ENCODE measurements around the gene TBC1D5.

DNA sequence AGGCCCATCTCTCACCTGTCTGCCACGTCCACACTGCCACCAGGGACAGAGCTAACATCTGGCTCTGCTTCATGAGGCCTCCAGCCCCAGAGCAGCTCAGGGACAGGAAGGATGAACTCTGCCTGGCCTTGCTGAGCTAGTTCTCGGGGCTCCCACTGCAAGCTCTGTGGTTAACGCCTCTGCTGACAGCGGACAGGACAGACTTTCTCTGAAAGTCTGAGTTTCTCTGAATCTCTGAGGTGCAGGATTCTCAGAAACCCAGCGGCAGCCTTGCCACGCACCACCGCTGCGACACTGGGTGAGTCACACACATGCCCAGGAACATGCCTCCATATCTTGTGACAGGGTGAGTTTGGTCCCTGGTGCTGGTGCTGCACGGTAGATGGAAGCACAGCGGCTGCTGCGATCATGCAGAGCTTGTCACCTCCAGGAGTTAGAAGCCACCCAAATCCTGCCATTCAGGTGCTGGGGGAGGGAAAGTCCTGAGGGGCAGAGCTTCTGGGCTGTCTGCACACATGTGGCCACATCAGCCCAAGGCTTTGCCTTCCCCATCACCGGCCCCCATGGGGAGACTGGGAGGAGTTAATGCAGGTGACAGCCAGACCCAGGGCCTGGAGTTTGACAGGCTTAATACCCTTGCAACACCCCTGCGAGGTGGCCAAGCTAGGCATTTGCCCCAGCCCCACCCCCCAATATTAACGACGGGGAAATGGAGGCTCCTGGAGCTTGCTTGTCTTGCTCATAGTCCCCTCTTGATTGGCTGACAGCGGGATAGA is 590.6 kb downstream of the TBC1D5 start:
- TF ChIP-seq EZH2 (IDR thresholded peaks at IDR 0.05; ENCODE audit: insufficient read depth, poor library complexity, severe bottlenecking) (no peak), EZH2phosphoT487 (IDR thresholded peaks at IDR 0.05; ENCODE audit: insufficient read depth, low read depth) (no peak)

All from GM23248 (cell line).